Stimulated activated CD8-positive, alpha-beta memory T cell treated with anti-CD3 and anti-CD28 coated beads, Interleukin-12 subunit alpha, Interleukin-12 subunit beta, amount 100 ng/mL, for 24 hours (primary cell): ENCODE results near the gene OGG1.

ENCODE experiments used
- DNase-seq: peaks from one replicate; pipeline ENCODE4 v3.0.0-alpha.2; 2020; ENCODE audit errors: extremely low read depth

Gene OGG1

DNA sequence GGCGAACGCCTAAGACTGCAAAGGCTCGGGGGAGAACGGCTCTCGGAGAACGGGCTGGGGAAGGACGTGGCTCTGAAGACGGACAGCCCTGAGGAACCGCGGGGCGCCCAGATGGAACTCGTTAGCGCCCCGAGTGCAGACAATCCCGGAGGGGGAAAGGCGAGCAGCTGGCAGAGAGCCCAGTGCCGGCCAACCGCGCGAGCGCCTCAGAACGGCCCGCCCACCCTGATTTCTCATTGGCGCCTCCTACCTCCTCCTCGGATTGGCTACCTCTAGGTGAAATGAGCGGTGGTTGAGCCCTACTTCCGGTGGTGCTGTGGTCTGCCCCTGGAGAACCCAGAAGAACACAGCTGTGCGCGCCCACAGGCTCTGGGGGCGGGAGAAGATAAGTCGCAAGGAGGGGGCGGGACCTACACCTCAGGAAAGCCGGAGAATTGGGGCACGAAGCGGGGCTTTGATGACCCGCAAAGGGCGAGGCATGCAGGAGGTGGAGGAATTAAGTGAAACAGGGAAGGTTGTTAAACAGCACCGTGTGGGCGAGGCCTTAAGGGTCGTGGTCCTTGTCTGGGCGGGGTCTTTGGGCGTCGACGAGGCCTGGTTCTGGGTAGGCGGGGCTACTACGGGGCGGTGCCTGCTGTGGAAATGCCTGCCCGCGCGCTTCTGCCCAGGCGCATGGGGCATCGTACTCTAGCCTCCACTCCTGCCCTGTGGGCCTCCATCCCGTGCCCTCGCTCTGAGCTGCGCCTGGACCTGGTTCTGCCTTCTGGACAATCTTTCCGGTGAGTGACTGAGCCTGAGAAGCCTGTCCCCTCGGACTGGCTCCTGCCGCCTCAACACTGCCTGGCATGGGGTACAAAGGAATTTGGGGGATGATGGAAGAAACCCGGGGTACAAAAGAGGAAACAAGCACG is at the start of gene OGG1:
TSS of gene OGG1 (plus strand) at position 308 of the 911 bp plus-strand sequence. CDS start at position 643, 335 bp downstream.
- peak; percentile 91 for DNase-seq

DNA sequence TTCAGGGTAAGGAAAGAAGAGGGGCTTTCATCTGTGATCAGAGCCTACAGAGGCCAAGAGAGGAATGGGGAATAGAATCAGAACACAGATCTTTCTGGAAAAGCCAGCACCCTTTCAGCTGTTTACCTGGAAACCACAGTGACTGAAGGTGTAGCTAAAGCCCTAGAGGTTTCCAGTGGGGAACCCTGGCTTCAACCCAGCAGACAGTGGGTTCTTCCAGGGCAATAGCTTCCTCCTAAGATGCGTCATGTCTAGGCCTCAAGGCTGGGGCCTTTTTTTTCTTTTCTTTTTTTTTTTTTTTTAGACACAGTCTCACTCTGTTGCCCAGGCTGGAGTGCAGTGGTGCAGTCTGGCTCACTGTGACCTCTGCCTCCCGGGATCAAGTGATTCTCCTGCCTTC is 49.2 kb upstream of the OGG1 start:
- DNase-seq: no peak

DNA sequence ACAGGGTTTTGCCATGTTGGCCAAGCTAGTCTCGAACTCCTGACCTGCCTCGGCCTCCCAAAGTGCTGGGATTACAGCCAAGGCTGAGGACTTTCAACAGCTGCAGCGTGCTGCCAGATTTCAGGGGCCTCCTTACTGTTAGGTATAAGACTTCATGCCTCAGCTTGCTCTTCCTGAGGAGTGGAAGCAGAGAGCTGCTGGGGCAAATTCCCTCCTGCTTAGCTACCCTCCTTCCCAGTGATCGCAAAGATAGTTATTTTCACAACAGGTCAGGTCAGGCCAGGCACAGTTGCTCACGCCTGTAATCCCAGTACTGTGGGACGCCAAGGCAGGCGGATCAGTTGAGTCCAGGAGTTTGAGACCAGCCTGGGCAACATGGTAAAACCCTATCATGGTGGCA is 48.7 kb upstream of the OGG1 start:
- DNase-seq: no peak

GRCh38 chr3:9701711-9702110 is 48.0 kb upstream of the OGG1 start:
- DNase-seq: no peak

GRCh38 chr3:9703240-9703639 is 46.5 kb upstream of the OGG1 start:
- DNase-seq: no peak

DNA sequence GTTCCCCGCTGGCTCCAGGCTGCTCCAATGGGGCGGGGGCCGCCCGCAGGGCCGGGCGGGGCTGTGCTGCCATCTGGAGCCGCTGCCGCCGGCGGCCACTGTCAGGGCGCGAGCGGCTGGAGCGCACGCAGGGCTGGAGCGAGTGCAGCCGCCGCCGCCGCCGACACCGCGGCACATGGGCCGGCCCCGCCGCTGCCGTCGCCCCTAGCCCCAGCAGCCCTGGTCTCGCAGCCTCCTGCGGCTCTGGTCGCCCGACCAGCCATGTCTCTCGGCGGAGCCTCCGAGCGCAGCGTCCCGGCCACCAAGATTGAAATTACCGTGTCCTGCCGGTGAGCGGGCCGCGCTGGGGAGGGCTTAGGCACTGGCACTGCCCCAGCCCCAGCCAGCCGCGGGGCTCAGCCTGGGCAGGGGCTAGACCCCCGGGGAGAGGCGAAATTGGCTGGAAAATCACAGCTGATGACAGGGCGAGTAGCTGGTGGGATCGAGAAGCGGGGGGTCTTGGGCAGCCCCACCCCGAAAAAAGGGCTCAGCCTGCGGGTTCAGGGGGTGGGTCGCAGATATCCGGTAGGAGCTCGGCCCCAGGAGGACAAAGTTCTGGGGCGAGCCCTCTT is 45.9 kb upstream of the OGG1 start, which contains the start of gene CPNE9:
TSS of gene CPNE9 (plus strand) at position 98 of the 611 bp plus-strand sequence. CDS start at position 262, 164 bp downstream.
- DNase-seq: no peak

- no peak for DNase-seq
These were observed 45.1 kb upstream of the OGG1 start for GRCh38 chr3:9704347-9705322.

- no peak for DNase-seq
These were observed 39.5 kb upstream of the OGG1 start for GRCh38 chr3:9710174-9710739.

DNA sequence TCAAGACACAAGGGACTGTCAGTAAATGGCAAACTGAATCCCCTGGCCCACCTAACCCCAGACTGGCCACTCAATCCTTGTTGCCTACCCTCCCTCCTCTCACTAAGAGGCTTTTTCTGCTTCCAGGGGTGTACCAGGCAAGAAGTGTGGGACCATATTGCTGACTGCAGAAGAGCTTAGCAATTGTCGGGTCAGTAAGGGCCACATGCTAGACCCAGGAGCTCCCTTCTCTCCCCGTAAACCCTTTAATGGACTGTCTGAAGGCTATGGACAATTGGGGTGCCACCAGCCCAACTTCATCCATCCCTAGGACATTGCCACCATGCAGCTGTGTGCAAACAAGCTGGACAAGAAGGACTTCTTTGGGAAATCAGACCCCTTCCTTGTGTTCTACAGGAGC is 37.3 kb upstream of the OGG1 start:
- DNase-seq: no peak

- DNase-seq: no peak
These were observed 36.6 kb upstream of the OGG1 start for GRCh38 chr3:9713142-9713541.

DNA sequence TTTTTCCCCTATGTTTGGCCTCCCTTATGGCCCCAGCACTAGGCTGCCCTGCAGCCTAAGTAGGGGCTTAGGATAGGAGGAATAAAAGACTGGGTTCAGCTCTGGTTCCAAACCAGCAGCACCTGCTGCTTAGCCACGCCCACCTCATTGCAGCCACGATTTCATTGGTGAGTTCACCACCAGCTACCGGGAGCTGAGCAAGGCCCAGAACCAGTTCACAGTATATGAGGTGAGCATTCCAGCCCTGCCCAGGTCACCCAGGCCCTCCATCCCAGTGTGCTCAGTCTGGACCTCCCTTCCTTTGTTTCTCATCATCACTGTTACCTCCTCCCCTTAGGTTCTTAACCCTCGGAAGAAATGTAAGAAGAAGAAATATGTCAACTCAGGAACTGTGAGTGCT is 34.6 kb upstream of the OGG1 start:
- no peak for DNase-seq

- no peak for DNase-seq
These were observed 33.9 kb upstream of the OGG1 start for GRCh38 chr3:9715764-9716437.

DNA sequence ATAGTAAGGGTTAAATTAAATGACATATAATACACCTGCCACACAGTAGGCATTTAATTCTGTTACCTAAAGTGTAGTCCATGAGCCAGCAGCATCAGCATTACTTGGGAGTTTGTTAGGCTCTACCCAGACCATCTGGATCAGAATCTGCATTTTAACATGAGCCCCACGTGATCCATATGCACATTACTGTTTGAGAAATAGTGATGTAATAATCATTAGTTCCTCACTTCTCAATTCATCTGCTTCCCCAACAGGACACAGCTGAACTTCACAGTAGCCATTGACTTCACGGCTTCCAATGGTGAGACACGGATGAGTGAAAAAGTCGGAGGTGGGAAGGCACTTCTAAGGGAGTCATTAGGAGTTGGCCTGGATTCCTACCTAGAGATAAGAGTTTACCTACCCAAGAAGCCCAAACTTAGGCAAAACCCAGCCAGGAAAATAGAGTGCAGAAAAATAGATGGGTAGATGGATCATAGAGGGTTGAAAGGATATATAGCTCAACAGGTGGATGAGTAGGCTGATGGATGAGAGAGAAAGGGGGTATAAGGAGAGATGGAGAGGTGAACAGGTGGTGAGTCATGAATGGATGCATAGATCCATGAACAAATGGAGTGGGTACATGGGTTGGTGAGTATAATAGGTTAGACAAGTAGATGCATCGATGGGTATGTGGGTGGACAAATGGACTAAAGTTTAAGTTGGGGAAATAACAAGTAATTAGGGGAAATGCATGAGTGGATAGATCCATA is 32.8 kb upstream of the OGG1 start:
- no peak for DNase-seq

- DNase-seq: no peak
These were observed 32.2 kb upstream of the OGG1 start for GRCh38 chr3:9717563-9717962.

- DNase-seq: no peak
These were observed 31.6 kb upstream of the OGG1 start for GRCh38 chr3:9718118-9718517.

- DNase-seq: no peak
These were observed 28.6 kb upstream of the OGG1 start for GRCh38 chr3:9721015-9721699.

- no peak for DNase-seq
These were observed 28.1 kb upstream of the OGG1 start for GRCh38 chr3:9721700-9722060.

DNA sequence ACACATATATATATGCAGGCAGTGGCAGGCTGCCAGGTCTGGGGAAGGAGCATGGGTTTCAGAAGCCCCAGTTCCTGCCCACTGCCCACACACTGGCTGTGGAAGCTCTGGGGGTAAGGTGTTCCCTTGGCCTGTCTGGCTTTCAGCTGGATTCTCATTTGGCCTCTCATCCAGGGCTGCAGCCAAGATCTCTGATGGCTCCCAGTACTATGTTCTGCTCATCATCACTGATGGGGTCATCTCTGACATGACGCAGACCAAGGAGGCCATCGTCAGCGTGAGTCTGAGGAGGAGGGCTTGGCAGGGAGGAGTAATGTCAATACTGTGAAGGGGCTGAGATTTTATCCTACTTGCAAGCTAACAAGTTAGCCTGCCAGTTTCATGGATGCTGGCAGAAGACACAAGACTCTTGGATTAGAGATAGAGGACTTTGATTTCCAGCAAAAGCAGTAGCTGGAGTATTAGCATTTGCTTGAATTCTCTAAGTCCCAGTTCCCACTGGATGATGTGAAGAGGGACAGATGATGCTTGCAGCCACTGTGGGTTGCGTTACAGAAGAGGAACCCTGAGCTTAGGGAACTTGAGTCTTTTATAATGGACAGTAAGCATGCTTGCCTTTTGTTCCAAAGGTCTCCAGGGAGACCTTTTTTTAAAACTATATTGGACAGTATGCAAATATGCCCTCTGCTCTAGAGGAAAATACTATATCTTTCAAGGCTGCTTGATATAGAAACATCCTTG is 23.8 kb upstream of the OGG1 start:
- no peak for DNase-seq

- no peak for DNase-seq
These were observed 22.6 kb upstream of the OGG1 start for GRCh38 chr3:9727041-9727595.
